Kidney tubule cell (primary cell): ENCODE data around the gene GALNT13.

Experiments used
- DNase-seq: peaks from one replicate; pipeline ENCODE4 v3.0.0-alpha.2; 2018; ENCODE audit warnings: low spot score

The GALNT13 gene

DNA sequence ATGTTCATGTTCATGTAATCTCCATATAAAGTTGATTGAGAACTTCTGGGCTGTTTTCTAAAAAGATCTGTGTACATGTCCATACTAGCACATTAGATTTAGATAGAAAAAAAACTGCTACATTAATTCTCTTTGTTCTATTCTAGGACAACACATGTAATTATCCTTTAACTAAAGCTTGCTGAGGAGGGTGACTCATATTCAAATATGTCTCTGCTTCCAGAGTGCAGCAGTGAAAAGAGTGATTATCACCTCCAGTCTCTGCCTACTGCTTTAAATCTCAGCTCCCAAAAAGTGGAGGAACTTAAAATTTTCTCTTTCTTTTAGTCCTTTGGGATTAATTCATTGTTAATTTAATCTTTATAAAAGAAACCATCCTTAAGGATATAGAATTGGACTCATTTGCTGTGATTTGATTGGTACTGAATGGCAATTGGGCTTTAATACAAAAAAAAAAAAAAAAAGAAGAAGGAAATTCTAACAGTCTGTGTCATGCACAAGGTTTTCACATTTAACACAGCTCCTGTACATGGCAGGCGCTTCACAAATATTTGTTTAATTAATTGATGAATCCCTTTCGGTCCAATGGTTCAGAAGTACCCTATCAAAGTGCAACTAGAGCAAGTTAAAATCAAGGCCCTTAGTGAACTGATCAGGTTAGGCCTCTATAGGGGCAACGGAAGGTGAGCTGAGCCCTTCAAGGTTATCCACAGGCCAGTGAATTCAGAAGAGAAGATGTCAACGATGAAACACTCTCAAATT, 612.8 kb downstream of the GALNT13 start:
- peak; percentile 78 for DNase-seq

DNA sequence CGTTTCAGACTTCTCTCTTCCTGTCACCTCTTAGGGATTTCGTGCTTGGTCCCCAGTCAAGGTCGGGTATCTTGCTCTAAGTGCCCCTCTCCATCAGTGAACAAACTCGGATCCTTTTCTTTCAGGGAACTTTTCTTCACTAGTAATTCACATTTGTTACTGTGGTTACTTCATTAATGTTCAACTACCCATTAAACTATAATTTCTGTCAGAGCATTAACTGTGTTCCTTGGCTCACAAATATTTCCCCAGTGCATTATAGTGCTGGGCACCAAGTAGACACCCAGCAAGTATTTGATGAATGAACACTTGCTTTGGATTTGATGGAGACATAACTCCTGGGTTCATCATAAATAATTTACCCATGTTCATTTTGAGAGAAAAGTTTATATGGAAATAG, 617.1 kb downstream of the GALNT13 start:
- DNase-seq: peak; percentile 38

DNA sequence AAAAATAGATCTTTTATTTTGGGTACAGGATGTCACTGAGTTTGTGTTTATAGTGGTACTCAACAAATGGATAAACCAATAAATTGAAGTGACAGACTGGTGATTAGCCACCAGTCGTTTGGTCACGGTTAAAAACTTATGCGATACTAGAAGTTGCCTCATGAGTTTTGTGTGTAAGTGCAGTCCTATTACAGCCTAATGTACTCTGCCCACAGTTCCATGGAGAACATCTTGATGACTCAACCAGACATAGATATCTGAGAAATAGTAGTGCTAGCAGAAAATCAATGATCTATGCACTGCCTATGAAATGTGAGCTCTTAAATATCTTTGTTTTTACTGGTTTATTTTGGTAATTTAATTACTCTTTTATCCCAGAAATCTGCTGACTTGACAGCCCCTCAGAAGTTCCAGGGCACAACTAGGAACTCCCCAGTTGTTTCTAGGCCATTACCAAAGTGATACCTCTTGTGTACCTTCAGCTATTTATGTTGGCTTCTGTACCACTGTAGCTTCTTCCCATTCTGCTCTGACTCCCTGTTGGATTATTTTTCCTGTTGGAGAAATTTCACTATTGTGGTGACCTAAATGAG, 617.6 kb downstream of the GALNT13 start:
- peak; percentile 62 for DNase-seq

DNA sequence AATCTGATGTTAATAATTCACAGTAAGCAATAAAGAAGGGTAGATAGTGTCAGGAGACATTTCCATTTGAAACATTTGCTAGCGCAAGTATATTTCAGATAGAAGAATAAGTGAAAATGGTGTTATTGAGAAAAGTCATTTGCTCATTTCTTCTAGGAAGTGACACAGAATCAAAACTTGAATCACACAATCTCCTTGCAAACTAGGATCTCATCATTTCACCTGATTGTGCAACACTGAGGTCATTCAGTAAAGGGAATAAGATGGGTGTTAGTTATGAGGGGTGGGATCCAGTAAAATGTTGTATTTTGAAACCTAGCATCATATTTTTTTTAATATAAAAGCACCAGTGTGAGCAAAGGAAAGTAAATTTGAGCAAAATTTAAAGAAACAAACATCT, 618.8 kb downstream of the GALNT13 start:
- no peak for DNase-seq

DNA sequence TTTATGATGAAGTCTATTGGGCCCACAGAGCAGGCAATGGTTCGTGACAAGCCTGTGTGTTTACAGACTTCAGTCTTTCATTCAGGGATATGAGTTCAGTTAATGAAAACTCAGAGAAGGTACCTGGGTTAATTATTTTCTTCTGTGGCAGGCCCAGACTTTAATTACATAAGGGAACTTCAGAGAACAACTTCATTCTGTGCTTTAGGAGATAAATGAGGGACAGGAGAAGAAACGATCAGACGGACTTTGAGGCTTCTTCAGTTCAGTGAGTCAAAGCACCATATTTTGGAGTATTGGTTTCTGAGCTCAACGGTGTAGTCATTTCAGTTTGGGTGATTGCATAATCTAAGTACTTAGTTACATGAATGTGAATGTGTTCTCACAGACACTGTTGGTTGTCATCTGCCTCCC, 623.7 kb downstream of the GALNT13 start:
- peak; percentile 76 for DNase-seq

DNA sequence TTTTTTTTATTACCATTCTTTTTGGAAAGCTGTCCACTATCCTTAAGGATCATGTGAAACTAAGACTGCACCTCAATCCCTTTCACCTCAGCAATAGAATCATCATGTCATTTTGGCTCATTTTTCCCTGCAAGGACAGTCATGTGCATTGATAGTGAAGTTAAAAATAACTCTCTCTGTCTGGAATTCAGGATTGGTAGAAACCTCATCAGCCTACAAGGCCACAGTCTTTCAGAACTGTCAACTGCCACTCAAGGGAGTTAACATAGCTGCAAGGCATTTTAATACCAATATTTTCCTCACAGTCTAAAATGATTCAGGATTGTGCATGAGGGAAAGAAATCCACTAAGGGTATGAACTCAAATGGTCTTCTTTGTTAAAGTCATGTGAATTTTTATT, 625.3 kb downstream of the GALNT13 start:
- no peak for DNase-seq
